SK-N-MC (cell line): ENCODE measurements around the gene LRRC4C.
"Not testable (repeated sequence)": the region's sequence is repeated elsewhere in the genome, so short reads cannot be mapped to it uniquely, and the experiment has no call there.

Source experiments
- EZH2 ChIP-seq: fragments of 200-600 bp; sonication (generic); IDR thresholded peaks from one replicate; pipeline ENCODE4 v1.6.1; 2017; ENCODE audit warnings: antibody characterized with exemption
- FOXP2 ChIP-seq: optimal IDR thresholded peaks from 2 replicates; pipeline ENCODE3; 2011; ENCODE audit warnings: mild to moderate bottlenecking, moderate library complexity; ENCODE audit not compliant: insufficient read depth; ENCODE audit errors: extremely low read length, control extremely low read depth
- POLR2AphosphoS5 ChIP-seq: IDR thresholded peaks from 2 replicates; pipeline ENCODE4 v1.6.1; 2012; ENCODE audit warnings: mild to moderate bottlenecking, low read depth, low read length, borderline replicate concordance

- not testable (repeated sequence) for TF ChIP-seq POLR2AphosphoS5, EZH2, FOXP2
Observed at GRCh38 chr11:41019666-41020065, 439.8 kb downstream of the LRRC4C start.
